Mesothelial cell of epicardium (in vitro differentiated cells): ENCODE data around the gene STXBP6. TPM values are rescaled to one million over a fixed set of nuclear protein-coding genes. Genes with fewer than 3 reads are reported as not detected.

ENCODE experiments used
- DNase-seq, 2 experiments: peaks; one replicate each; pipeline ENCODE4 v3.0.0; 2021; ENCODE audit warnings: low spot score in 2 of 2; ENCODE audit not compliant: unreplicated experiment in 2 of 2
- H3K27ac Mint-ChIP-seq: 2 replicates; pipeline ENCODE4 v1.8.0; 2021; ENCODE audit warnings: mixed read lengths
- H3K27me3 Mint-ChIP-seq: 2 replicates; pipeline ENCODE4 v1.8.0; 2021; ENCODE audit warnings: low read depth, mixed read lengths
- H3K36me3 Mint-ChIP-seq: 2 replicates; pipeline ENCODE4 v1.8.0; 2021; ENCODE audit warnings: mixed read lengths
- H3K4me1 Mint-ChIP-seq: 2 replicates; pipeline ENCODE4 v1.8.0; 2021; ENCODE audit warnings: mixed read lengths
- H3K4me3 Mint-ChIP-seq: 2 replicates; pipeline ENCODE4 v1.8.0; 2021; ENCODE audit warnings: mild to moderate bottlenecking, moderate library complexity, mixed read lengths
- H3K9me3 Mint-ChIP-seq: 2 replicates; pipeline ENCODE4 v1.8.0; 2021; ENCODE audit warnings: mixed read lengths
- CTCF ChIP-seq: fragments of 200-600 bp; sonication (generic); IDR thresholded peaks from one replicate; pipeline ENCODE4 v1.5.0; 2021; ENCODE audit warnings: antibody characterized with exemption; ENCODE audit not compliant: unreplicated experiment
- total RNA-seq: library from RNA; stranded (reverse); gene quantifications from 3 replicates; pipeline ENCODE4 v1.2.1, GENCODE V29; 2021

The STXBP6 gene
- total RNA-seq, 1 donor from 2014 or later = 16.6 TPM

GRCh38 chr14:24894583-24895242 lies 155.2 kb downstream of the STXBP6 start:
- peaks cover 11% of the 10 kb centered on the region for H3K36me3 Mint-ChIP-seq
- DNase-seq = no peak
- no peak overlapping the region for H3K4me3 Mint-ChIP-seq
- H3K27ac Mint-ChIP-seq = no peak overlapping the region
- H3K27me3 Mint-ChIP-seq = no peaks in the 10 kb centered on the region
- peaks cover 24% of the 10 kb centered on the region for H3K9me3 Mint-ChIP-seq
- TF ChIP-seq CTCF = no peak
- peaks cover 7% of the 10 kb centered on the region for H3K4me1 Mint-ChIP-seq

GRCh38 chr14:24892497-24893051 lies 157.4 kb downstream of the STXBP6 start:
- no peak for DNase-seq
- no peak overlapping the region for H3K4me3 Mint-ChIP-seq
- TF ChIP-seq CTCF = no peak
- H3K4me1 Mint-ChIP-seq = peaks cover 7% of the 10 kb centered on the region
- H3K36me3 Mint-ChIP-seq = peaks cover 15% of the 10 kb centered on the region
- no peak overlapping the region for H3K27ac Mint-ChIP-seq
- no peaks in the 10 kb centered on the region for H3K27me3 Mint-ChIP-seq
- H3K9me3 Mint-ChIP-seq = peaks cover 27% of the 10 kb centered on the region

GRCh38 chr14:24891987-24892496 lies 157.9 kb downstream of the STXBP6 start:
- Mint-ChIP-seq H3K27ac (no peak overlapping the region), H3K36me3 (peaks cover 15% of the 10 kb centered on the region), H3K9me3 (peaks cover 27% of the 10 kb centered on the region), H3K4me3 (no peak overlapping the region), H3K27me3 (no peaks in the 10 kb centered on the region), H3K4me1 (peaks cover 7% of the 10 kb centered on the region)
- no peak for TF ChIP-seq CTCF
- no peak for DNase-seq

DNA sequence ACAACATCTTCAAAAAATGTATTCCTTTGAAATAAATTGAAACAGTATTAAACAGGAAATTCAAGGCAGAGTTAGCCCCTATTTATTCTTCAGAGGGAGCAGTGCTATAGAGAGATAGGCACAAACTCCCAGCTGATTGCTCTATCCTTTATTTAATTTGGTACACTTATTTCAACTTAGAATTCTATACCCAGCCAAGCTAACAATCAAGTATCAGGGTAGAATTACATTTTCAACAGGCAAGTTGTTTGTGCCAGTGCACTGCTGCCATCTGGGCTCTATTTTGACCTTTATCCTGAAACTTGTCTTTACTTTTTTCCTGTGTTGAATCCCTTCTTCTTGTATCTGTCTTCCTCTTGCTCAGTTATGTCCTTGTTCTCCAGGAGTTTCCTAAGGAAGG lies 159.2 kb downstream of the STXBP6 start:
- Mint-ChIP-seq H3K27ac (no peak overlapping the region), H3K36me3 (peaks cover 15% of the 10 kb centered on the region), H3K4me1 (peaks cover 7% of the 10 kb centered on the region), H3K27me3 (no peaks in the 10 kb centered on the region), H3K4me3 (no peak overlapping the region), H3K9me3 (peaks cover 27% of the 10 kb centered on the region)
- DNase-seq = no peak
- no peak for TF ChIP-seq CTCF

DNA sequence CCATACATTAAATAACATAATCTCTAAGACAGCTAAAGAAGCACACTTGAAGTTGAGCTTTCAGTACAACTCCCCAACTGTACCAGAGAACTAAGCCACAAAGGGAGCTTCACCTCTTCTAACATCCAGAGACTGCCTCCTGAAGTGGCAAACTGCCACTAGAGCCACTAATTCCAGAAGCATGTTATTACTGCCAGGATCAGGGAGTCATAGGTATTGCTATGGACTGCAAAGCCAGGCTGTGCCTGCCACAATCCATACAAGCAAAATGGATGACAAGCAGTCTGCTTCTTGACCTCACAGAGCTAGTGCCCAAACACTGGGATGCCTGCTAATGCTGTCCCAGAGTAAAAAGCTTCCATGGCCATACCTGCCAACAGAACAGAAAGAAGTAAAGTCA lies 160.1 kb downstream of the STXBP6 start:
- Mint-ChIP-seq H3K4me1 (peaks cover 1% of the 10 kb centered on the region), H3K36me3 (peaks cover 15% of the 10 kb centered on the region), H3K9me3 (peaks cover 27% of the 10 kb centered on the region), H3K4me3 (no peak overlapping the region), H3K27me3 (no peaks in the 10 kb centered on the region), H3K27ac (no peak overlapping the region)
- no peak for DNase-seq
- no peak for TF ChIP-seq CTCF
